HepG2 (cell line): ENCODE data around the gene PAFAH1B2. TPM values are rescaled to one million over a fixed set of nuclear protein-coding genes. Genes with fewer than 3 reads are reported as not detected.

ENCODE experiments used
- ATAC-seq: fragments of 200-7000 bp; cut with Tn5 transposase; 3 replicates; pipeline ENCODE4 v1.9.1; 2020; ENCODE audit warnings: mild to moderate bottlenecking, moderate library complexity
- BruUV-seq: library from RNA; stranded (reverse); fragments of 400-500 nt; replicated peaks from 2 replicates; lab custom pipeline; 2021; lab: Mats Ljungman, UMichigan
- CTCF ChIA-PET: fragments of 300-600 bp; formaldehyde crosslinking; extraction: SDS; loops from one replicate; lab custom pipeline; 2021; ENCODE audit warnings: low total read pairs, inconsistent platforms, low intra/inter-chr PET ratio; lab: Yijun Ruan, JAX
- POLR2A ChIA-PET: fragments of 350-600 bp; sonication (Branson Sonifier 250); formaldehyde crosslinking; loops from one replicate; lab custom pipeline; 2020; ENCODE audit warnings: antibody characterized with exemption, inconsistent platforms; lab: Yijun Ruan, JAX
- DNase-seq: peaks from one replicate; pipeline ENCODE4 v3.0.0-alpha.2; 2015; ENCODE audit warnings: low spot score
- FAIRE-seq: peaks from 3 replicates; lab custom pipeline; 2011; peaks lifted over from hg19 to GRCh38; lab: Jason Lieb, UNC
- H2AFZ ChIP-seq: one replicate; pipeline ENCODE4 v1.6.1; 2011; ENCODE audit warnings: low read length, inconsistent platforms
- H3K27ac ChIP-seq: fragments of 300-600 bp; 3 replicates; pipeline ENCODE4 v1.8.0; 2011; ENCODE audit warnings: mixed run types, mild to moderate bottlenecking, mixed read lengths, low read length, inconsistent platforms; ENCODE audit not compliant: insufficient read depth; ENCODE audit errors: extremely low read length
- H3K27me3 ChIP-seq, 2 experiments: fragments of 200-600 bp in 1 of 2; 2 replicates in 1 of 2; 3 replicates in 1 of 2; pipeline versions ENCODE4 v1.6.0 to v1.8.0; 2011; ENCODE audit warnings: low read length in 2 of 2, mild to moderate bottlenecking in 2 of 2, moderate library complexity in 2 of 2, inconsistent platforms in 1 of 2; ENCODE audit not compliant: insufficient read depth in 2 of 2, control insufficient read depth in 1 of 2
- H3K36me3 ChIP-seq, 2 experiments: fragments of 200-600 bp in 1 of 2; replicated peaks in 1 of 2; 2 replicates in 1 of 2; 3 replicates in 1 of 2; pipeline versions ENCODE4 v1.5.1 to v1.8.0; 2011; ENCODE audit warnings: low read length in 2 of 2, inconsistent platforms in 1 of 2; ENCODE audit not compliant: insufficient read depth in 2 of 2, control insufficient read depth in 1 of 2
- H3K4me1 ChIP-seq: 2 replicates; pipeline ENCODE4 v1.5.1; 2012; ENCODE audit warnings: low read length, inconsistent platforms; ENCODE audit not compliant: insufficient read depth
- H3K4me2 ChIP-seq: 2 replicates; pipeline ENCODE4 v1.6.0; 2011; ENCODE audit warnings: low read depth, low read length, inconsistent platforms
- H3K4me3 ChIP-seq, 3 experiments: fragments of 200-600 bp in 1 of 3; sonication (generic), shearing (Covaris generic) in 1 of 3; replicated peaks in 1 of 3; 2 replicates each; pipeline ENCODE4 v1.5.1; 2011 to 2016; ENCODE audit warnings: low read length in 3 of 3, inconsistent platforms in 2 of 3, low read depth in 2 of 3, mild to moderate bottlenecking in 2 of 3, control low read depth in 1 of 3, mixed read lengths in 1 of 3; ENCODE audit not compliant: insufficient read depth in 1 of 3
- H3K79me2 ChIP-seq: one replicate; pipeline ENCODE4 v1.6.1; 2011; ENCODE audit warnings: low read length, inconsistent platforms; ENCODE audit not compliant: insufficient read depth
- H3K9ac ChIP-seq: 2 replicates; pipeline ENCODE4 v1.6.0; 2011; ENCODE audit warnings: mild to moderate bottlenecking, low read depth, low read length, inconsistent platforms; ENCODE audit not compliant: insufficient read depth
- H3K9me3 ChIP-seq: 2 replicates; pipeline ENCODE4 v1.5.1; 2012; ENCODE audit warnings: mild to moderate bottlenecking, low read length
- H4K20me1 ChIP-seq: 2 replicates; pipeline ENCODE4 v1.6.0; 2011; ENCODE audit warnings: inconsistent platforms, mild to moderate bottlenecking, low read length, moderate library complexity; ENCODE audit not compliant: insufficient read depth
- FLYWCH1 ChIP-seq: sonication (generic); formaldehyde crosslinking; IDR thresholded peaks from 2 replicates; pipeline ENCODE4 v1.8.1; 2023; ENCODE audit warnings: mild to moderate bottlenecking, missing genetic modification reagents
- FOXK1 ChIP-seq: sonication (generic); formaldehyde crosslinking; IDR thresholded peaks from 2 replicates; pipeline ENCODE4 v1.4.0; 2020; ENCODE audit warnings: low read depth, missing genetic modification reagents, borderline replicate concordance
- IKZF4 ChIP-seq: sonication (generic); formaldehyde crosslinking; IDR thresholded peaks from 2 replicates; pipeline ENCODE4 v1.5.1; 2020; ENCODE audit warnings: borderline replicate concordance, mild to moderate bottlenecking, low read depth, missing genetic modification reagents; ENCODE audit errors: not compliant biosample characterization
- KDM4B ChIP-seq: sonication (generic); formaldehyde crosslinking; IDR thresholded peaks from 2 replicates; pipeline ENCODE4 v1.4.0; 2020; ENCODE audit warnings: missing genetic modification reagents
- MBD4 ChIP-seq: IDR thresholded peaks from 2 replicates; pipeline ENCODE4 v1.6.1; 2012; ENCODE audit warnings: low read length, inconsistent platforms, borderline replicate concordance
- RBM39 ChIP-seq: fragments of 200-400 bp; formaldehyde crosslinking; IDR thresholded peaks from one replicate; pipeline ENCODE4 v1.6.1; 2018; ENCODE audit warnings: antibody characterized with exemption, mild to moderate bottlenecking, low read depth, low read length; ENCODE audit not compliant: poor library complexity, severe bottlenecking
- REPIN1 ChIP-seq: sonication (generic); formaldehyde crosslinking; IDR thresholded peaks from 2 replicates; pipeline ENCODE4 v1.8.0; 2022; ENCODE audit warnings: missing genetic modification reagents, low read depth, mild to moderate bottlenecking, borderline replicate concordance
- RFXAP ChIP-seq: sonication (generic); formaldehyde crosslinking; IDR thresholded peaks from 2 replicates; pipeline ENCODE4 v1.4.0; 2020; ENCODE audit warnings: missing genetic modification reagents, borderline replicate concordance
- ZFP1 ChIP-seq: IDR thresholded peaks from 2 replicates; pipeline ENCODE4 v1.6.1; 2016
- ZNF138 ChIP-seq: sonication (generic); formaldehyde crosslinking; IDR thresholded peaks from 2 replicates; pipeline ENCODE4 v1.5.0; 2020; ENCODE audit warnings: mild to moderate bottlenecking, low read depth, missing genetic modification reagents
- ZNF292 ChIP-seq: sonication (generic); formaldehyde crosslinking; IDR thresholded peaks from 2 replicates; pipeline ENCODE4 v1.8.1; 2022; ENCODE audit warnings: mild to moderate bottlenecking, low read depth, missing genetic modification reagents, borderline replicate concordance
- ZNF567 ChIP-seq: sonication (generic); formaldehyde crosslinking; IDR thresholded peaks from 2 replicates; pipeline ENCODE4 v1.8.1; 2023; ENCODE audit warnings: mild to moderate bottlenecking, missing genetic modification reagents, borderline replicate concordance
- ZNF619 ChIP-seq: sonication (generic); formaldehyde crosslinking; IDR thresholded peaks from 2 replicates; pipeline ENCODE4 v1.4.0; 2020; ENCODE audit warnings: mild to moderate bottlenecking, missing genetic modification reagents
- WGBS: methylation state at CpG from one replicate; pipeline ENCODE4 v1.1.6; 2017; ENCODE audit warnings: low lambda C conversion rate; 5-methylcytosine and 5-hydroxymethylcytosine counted together
- in situ Hi-C: cut with HindIII; loops from 2 replicates; pipeline ENCODE4 v1.10.0; 2017; ENCODE audit warnings: low pct_unique_long_range_greater_than_20kb; ENCODE audit not compliant: extremely low pct_ligation_motif_present
- intact Hi-C: fragments of 100-400 bp; cut with micrococcal nuclease; formaldehyde crosslinking; loops from one replicate; pipeline ENCODE4 v1.10.0; 2022; ENCODE audit not compliant: unreplicated experiment
- polyA plus RNA-seq, 8 experiments: library from polyadenylated mRNA; depleted of rRNA in 3 of 8; stranded (reverse) in 7 of 8; unstranded in 1 of 8; fragments of >200 nt; fragmentation: Illumina TruSeq in 4 of 8; extraction: Trizol in 4 of 8; gene quantifications; 2 replicates each; pipeline versions ENCODE4 v1.2.1 to v1.2.3, GENCODE V29; 2011 to 2016; ENCODE audit warnings: low read depth in 4 of 8, missing spikeins in 1 of 8, mixed read lengths in 1 of 8; ENCODE audit not compliant: insufficient read depth in 1 of 8
- total RNA-seq, 5 experiments: library from RNA; depleted of rRNA; stranded (reverse); fragments of >200 nt; fragmentation: Illumina TruSeq; extraction: Trizol; gene quantifications; 2 replicates each; pipeline ENCODE4 v1.2.3, GENCODE V29; 2016; ENCODE audit warnings: low read depth in 1 of 5
- TF ChIP-seq, protein P1 (sequence below): sonication (generic); formaldehyde crosslinking; IDR thresholded peaks from 2 replicates; pipeline ENCODE4 v1.5.0; 2020; ENCODE audit warnings: mild to moderate bottlenecking, missing genetic modification reagents, moderate library complexity
- TF ChIP-seq, protein P2 (sequence below): sonication (generic); formaldehyde crosslinking; IDR thresholded peaks from 2 replicates; pipeline ENCODE4 v1.4.0; 2020; ENCODE audit warnings: mild to moderate bottlenecking, low read depth, missing genetic modification reagents
- TF ChIP-seq, protein P3 (sequence below): sonication (generic); formaldehyde crosslinking; IDR thresholded peaks from 2 replicates; pipeline ENCODE4 v1.4.0; 2020; ENCODE audit warnings: mild to moderate bottlenecking, missing genetic modification reagents
- TF ChIP-seq, protein P4 (sequence below): sonication (generic); formaldehyde crosslinking; IDR thresholded peaks from 2 replicates; pipeline ENCODE4 v1.5.1; 2020; ENCODE audit warnings: mild to moderate bottlenecking, missing genetic modification reagents, borderline replicate concordance

PAFAH1B2 gene
- total and polyA plus RNA-seq, 2 of the 13 experiments (the other 11 are each of a cell fraction or from before 2014, with no cell fraction given): 28.8 to 104 TPM

DNA sequence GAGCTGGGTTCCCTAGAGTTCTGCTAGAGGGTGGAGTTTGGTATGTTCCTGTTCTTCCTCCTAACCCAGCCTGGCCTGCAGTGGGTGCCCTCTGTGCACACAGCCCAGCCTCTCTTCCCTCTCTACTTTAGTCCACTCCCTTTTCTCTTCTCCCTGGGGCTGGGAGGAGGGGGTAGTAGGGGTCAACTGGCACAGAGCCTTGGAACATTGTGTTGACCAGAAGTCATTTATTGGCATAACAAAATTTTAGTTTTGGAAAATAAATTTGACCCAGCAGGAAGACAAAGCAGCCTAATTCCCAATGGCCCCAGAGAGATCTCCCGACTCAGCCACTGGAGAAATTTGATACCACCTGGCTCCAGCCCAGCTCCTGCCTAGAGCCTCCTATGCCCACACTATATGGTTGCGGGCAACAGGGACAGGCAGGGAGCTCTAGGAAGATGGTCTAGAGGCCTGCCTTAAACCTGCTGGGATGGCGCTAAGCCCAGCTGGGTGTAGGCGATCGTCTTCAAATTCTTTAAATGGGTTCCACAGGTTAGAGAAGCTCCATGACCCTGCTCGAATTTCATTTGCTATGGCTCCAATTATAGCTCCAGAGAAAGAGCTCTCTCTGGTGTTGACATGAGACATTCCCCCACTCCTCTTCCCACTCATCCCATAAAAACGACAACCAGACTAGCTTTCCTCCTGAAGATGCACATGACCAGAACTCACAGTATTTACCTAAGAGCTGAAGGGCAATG lies 77.9 kb downstream of the PAFAH1B2 start:
- POLR2A ChIA-PET: no interaction called here
- Histone ChIP-seq H3K79me2 (no peaks in the 10 kb centered on the region), H3K9ac (no peak overlapping the region), H3K4me2 (no peak overlapping the region), H2AFZ (no peak overlapping the region), H3K36me3 (peaks cover 0 to 22% of the 10 kb centered on the region in 2 experiments; a peak in 2 of 5 replicates), H4K20me1 (no peaks in the 10 kb centered on the region), H3K27me3 (no peaks in the 10 kb centered on the region), H3K9me3 (no peaks in the 10 kb centered on the region), H3K4me3 (no peak overlapping the region), H3K27ac (no peak overlapping the region), H3K4me1 (peaks cover 16% of the 10 kb centered on the region)
- TF ChIP-seq ZNF292 (no peak), MBD4 (no peak), ZNF567 (no peak), RBM39 (no peak), FLYWCH1 (CRISPR knock-in tag) (no peak), ZFP1 (CRISPR knock-in tag) (no peak), REPIN1 (CRISPR knock-in tag) (no peak), ZNF138 (CRISPR knock-in tag) (no peak), IKZF4 (CRISPR knock-in tag) (no peak), FOXK1 (CRISPR knock-in tag) (no peak), KDM4B (no peak), RFXAP (no peak), ZNF619 (no peak)
- TF ChIP-seq, protein P1, sequence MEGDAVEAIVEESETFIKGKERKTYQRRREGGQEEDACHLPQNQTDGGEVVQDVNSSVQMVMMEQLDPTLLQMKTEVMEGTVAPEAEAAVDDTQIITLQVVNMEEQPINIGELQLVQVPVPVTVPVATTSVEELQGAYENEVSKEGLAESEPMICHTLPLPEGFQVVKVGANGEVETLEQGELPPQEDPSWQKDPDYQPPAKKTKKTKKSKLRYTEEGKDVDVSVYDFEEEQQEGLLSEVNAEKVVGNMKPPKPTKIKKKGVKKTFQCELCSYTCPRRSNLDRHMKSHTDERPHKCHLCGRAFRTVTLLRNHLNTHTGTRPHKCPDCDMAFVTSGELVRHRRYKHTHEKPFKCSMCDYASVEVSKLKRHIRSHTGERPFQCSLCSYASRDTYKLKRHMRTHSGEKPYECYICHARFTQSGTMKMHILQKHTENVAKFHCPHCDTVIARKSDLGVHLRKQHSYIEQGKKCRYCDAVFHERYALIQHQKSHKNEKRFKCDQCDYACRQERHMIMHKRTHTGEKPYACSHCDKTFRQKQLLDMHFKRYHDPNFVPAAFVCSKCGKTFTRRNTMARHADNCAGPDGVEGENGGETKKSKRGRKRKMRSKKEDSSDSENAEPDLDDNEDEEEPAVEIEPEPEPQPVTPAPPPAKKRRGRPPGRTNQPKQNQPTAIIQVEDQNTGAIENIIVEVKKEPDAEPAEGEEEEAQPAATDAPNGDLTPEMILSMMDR (CRISPR knock-in tag): no peak
- TF ChIP-seq, protein P2, sequence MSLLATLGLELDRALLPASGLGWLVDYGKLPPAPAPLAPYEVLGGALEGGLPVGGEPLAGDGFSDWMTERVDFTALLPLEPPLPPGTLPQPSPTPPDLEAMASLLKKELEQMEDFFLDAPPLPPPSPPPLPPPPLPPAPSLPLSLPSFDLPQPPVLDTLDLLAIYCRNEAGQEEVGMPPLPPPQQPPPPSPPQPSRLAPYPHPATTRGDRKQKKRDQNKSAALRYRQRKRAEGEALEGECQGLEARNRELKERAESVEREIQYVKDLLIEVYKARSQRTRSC (CRISPR knock-in tag): no peak
- TF ChIP-seq, protein P3, sequence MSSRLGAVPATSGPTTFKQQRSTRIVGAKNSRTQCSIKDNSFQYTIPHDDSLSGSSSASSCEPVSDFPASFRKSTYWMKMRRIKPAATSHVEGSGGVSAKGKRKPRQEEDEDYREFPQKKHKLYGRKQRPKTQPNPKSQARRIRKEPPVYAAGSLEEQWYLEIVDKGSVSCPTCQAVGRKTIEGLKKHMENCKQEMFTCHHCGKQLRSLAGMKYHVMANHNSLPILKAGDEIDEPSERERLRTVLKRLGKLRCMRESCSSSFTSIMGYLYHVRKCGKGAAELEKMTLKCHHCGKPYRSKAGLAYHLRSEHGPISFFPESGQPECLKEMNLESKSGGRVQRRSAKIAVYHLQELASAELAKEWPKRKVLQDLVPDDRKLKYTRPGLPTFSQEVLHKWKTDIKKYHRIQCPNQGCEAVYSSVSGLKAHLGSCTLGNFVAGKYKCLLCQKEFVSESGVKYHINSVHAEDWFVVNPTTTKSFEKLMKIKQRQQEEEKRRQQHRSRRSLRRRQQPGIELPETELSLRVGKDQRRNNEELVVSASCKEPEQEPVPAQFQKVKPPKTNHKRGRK (CRISPR knock-in tag): no peak
- TF ChIP-seq, protein P4, sequence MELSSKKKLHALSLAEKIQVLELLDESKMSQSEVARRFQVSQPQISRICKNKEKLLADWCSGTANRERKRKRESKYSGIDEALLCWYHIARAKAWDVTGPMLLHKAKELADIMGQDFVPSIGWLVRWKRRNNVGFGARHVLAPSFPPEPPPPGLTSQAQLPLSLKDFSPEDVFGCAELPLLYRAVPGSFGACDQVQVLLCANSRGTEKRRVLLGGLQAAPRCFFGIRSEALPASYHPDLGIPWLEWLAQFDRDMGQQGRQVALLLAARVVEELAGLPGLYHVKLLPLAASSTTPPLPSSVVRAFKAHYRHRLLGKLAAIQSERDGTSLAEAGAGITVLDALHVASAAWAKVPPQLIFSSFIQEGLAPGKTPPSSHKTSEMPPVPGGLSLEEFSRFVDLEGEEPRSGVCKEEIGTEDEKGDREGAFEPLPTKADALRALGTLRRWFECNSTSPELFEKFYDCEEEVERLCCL (CRISPR knock-in tag): no peak
- no peak for ATAC-seq
- CTCF ChIA-PET: no interaction called here
- 85% methylated on average over 5 of the region's 7 CpGs for WGBS
- no peak for FAIRE-seq
- intact Hi-C loops: loop anchor here (10.0 kb wide), 1 partner anchor 117 kb away; no protein-coding TSS in a partner anchor
- no TSS peak for BruUV-seq
- DNase-seq: no peak
- in situ Hi-C loops: loop anchor here (5.0 kb wide), 1 partner anchor 40 kb away; no protein-coding TSS in a partner anchor
